GM21786 (cell line): ENCODE data around the gene C19orf85.
"Not testable (repeated sequence)": the region's sequence is repeated elsewhere in the genome, so short reads cannot be mapped to it uniquely, and the experiment has no call there.

ENCODE experiments used
- ATAC-seq: cut with Tn5 transposase; IDR thresholded peaks from one replicate; pipeline ENCODE4 v1.9.1; 2021; ENCODE audit not compliant: unreplicated experiment

The C19orf85 gene

DNA sequence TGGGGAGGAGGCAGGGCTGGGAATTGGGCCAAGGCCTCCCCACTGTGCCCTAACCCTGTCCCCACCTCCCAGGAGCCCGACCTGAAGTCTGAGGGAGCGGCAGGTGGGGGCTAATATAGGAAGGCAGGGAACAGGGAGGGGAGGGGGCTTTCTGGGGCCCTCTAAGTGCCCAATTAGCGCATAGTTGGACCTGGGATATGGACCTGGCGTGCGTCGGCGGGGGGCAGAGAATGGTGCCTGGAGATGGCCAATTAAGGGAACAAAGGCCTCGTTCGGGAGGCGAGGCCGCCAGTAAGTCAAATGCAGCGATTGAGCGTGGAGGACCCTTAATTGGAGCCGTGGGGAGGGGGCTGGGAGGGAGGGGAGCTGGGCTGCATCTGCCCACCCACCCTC, at the start of gene C19orf85:
TSS of gene C19orf85 (minus strand) at position 90 of the 393 bp plus-strand sequence. CDS start 197 bp downstream, outside the sequence.
- ATAC-seq = no peak

DNA sequence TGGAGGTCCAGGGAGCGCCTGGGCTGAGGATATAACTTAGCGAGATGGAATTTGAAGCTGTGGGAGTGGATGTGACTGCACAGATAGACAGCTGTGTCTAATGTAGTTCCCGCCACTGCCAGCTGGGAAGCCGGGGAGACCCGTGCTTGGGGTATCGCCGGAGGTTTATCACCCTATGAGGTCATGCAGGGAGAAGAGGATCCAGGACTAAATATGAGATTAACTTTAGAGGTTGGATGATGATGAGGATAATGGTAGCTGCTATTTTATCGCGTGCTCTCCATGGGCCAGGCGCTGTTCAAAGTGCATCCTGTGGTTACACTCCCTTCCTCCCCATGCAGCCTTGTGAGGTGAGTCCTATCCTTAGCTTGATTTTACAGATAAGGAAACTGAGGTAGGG, 43.6 kb upstream of the C19orf85 start:
- no peak for ATAC-seq

GRCh38 chr19:55504981-55505380, 40.4 kb upstream of the C19orf85 start:
- ATAC-seq = no peak

DNA sequence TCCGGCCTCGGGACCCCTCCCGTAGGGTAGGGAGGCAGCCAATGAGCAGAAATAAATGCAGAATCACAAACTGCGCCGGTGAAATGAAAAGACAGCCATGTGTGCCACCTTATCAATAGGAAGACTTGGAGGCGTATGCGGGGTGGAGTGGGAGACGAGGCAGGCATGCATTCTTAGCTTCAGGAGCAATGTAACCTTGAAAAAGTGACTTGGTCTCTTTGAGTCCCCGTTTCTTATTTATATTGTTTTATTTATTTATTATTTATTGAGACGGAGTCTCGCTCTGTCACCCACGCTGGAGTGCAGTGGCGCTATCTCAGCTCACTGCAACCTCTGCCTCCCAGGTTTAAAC, 39.7 kb upstream of the C19orf85 start:
- ATAC-seq = no peak

GRCh38 chr19:55503502-55504251, 39.1 kb upstream of the C19orf85 start:
- peak; percentile 91 for ATAC-seq

GRCh38 chr19:55503157-55503501, 38.6 kb upstream of the C19orf85 start:
- no peak for ATAC-seq

- no peak for ATAC-seq
Measured at GRCh38 chr19:55502197-55502952, 37.8 kb upstream of the C19orf85 start.

DNA sequence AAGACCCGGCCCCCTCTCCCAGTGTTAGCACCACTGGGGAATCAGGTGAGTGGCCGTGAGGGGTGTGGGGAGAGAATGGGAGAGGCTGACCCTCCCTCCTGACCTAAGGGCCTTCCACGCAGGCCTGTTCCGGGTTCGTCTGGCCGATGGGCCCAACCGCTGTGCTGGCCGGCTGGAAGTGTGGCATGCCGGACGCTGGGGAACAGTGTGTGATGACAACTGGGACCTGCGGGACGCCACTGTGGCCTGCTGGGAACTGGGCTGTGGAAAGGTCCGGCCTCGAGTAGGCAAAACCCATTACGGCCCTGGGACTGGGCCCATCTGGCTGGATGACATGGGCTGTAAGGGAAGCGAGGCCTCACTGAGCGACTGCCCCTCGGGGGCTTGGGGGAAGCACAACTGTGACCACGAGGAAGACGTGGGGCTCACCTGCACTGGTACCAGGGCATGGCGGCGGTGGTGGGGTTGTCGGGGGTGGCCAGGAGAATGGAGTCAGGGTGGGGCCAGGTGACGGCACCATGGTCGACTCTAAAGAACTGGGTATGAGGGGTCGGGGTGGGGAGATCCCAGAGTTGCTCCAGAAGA, 35.9 kb upstream of the C19orf85 start:
- ATAC-seq = no peak

DNA sequence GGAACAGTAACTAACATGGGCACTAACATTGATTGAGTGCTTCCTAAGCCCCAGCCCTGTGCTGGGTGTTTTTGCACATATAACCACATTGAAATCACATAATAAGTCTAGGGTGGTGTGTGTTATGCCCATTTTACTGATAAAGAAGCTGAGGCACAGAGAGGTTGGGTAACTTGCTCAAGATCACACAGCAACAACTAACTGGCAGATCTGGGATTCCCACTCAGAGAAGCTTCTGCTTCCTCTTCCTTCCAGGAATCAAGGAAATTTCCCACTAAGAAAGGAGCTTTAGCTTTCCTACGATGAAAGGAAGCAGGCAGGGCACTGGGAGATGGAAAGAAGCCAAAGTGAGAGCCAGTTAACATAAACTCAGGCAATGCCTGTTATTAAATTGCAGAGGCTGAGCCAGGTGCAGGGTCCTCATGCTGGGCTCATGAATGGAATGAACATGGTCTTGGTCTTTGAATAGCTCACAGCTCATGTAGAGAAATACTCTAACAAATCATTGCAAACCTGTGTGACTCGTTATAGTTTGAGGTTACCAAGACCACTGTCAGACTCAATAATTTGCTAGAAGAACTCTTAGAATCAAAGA, 33.8 kb upstream of the C19orf85 start:
- no peak for ATAC-seq

GRCh38 chr19:55497763-55498162, 33.2 kb upstream of the C19orf85 start:
- no peak for ATAC-seq

DNA sequence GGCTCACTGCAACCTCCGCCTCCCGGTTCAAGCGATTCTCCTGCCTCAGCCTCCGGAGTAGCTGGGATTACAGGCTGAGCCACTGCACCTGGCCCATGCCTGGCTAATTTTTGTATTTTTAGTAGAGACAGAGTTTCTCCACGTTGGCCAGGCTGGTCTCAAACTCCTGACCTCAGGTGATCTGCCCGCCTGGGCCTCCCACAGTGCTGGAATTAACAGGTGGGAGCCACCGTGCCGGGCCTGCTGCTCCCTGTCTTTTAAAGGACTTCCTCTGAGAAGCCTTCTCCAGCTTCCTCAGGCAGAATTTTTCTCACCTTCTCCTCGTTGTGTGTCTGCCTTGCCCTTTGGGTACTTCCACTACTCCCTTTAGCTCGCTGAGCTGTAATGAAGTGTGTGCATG, 32.3 kb upstream of the C19orf85 start:
- not testable (repeated sequence) for ATAC-seq

- no peak for ATAC-seq
Measured at GRCh38 chr19:55495646-55496349, 31.2 kb upstream of the C19orf85 start.

- ATAC-seq = no peak
Measured at GRCh38 chr19:55494172-55494761, 29.7 kb upstream of the C19orf85 start.

DNA sequence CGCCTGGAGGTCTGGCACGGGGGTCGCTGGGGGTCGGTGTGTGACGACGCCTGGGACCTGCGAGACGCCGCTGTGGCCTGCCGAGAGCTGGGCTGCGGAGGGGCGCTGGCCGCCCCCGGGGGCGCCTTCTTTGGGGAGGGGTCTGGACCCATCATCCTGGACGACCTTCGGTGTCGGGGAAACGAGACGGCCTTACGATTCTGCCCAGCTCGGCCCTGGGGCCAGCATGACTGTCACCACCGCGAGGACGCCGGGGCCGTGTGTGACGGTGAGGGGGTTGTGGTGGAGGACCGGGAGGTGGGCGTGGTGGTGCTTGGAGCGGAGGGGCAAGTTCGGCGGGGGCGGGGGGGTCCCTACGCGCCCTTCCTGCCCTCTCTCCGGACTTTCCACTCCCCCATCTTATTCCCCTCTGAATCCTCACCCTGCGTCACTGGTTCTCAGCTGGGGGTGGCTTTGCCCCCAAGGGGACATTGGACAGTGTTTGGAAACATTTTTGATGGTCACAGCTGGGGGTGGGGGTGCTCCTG, 29.2 kb upstream of the C19orf85 start:
- ATAC-seq = no peak

- ATAC-seq = no peak
Measured at GRCh38 chr19:55493052-55493644, 28.6 kb upstream of the C19orf85 start.

GRCh38 chr19:55492362-55492944, 27.9 kb upstream of the C19orf85 start:
- ATAC-seq = no peak

GRCh38 chr19:55491546-55492360, 27.2 kb upstream of the C19orf85 start:
- ATAC-seq = no peak

DNA sequence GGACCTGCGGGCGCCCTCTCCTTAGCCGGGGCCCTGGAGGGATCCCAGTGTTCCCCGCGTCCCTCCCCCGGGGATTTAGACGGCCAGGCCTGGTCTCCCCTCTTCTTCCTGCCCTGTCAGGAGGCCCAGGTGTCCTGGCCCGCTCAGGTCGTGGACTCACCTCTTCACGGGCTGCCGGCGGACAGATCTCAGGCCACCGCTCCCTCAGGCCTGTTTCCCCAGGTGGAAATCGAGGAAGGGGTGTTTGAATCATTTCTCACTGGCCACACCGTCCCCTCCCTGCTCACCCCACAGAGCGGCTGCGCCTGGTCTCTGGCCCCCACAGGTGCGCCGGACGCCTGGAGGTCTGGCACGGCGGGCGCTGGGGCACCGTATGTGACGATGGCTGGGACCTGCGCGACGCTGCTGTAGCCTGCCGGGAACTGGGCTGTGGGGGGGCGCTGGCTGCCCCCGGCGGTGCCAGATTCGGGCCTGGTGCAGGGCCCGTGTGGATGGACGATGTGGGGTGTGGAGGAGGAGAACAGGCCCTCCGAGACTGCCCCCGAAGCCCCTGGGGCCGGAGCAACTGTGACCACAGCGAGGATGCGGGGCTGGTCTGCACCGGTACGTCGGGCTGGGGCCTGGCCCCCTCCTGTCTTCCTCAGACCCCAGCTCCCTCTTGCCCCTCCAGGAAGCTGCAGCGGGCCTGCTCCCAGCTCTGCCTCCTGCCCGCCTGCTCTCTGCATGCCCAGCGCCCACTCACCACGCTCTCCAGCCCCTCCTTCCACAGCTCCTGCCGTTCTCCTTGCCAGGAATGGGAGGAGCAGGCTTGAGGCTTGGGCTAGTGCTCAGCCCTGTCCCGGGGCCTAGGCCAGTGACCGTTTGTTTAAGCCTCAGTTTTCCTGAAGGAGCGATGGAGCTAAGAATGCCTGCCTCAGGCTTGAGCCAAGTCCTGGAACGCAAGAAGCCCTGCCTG, 26.2 kb upstream of the C19orf85 start:
- ATAC-seq = no peak
